Endothelial cell of coronary artery (primary cell): Measurements from ENCODE around the gene GYPE. TPM values are rescaled to one million over a fixed set of nuclear protein-coding genes. Genes with fewer than 3 reads are reported as not detected.

Experiments
- total RNA-seq: library from RNA; depleted of rRNA; stranded (reverse); fragments of >200 nt; gene quantifications from 2 replicates; pipeline ENCODE4 v1.2.3, GENCODE V29; 2014

GYPE gene
- total RNA-seq = 0.19 TPM in 1 of 2 replicates, not detected in the other

GRCh38 chr4:143905440-143905839, at the start of gene GYPE:
Gene GYPE (minus strand): TSS chr4:143905559. CDS start chr4:143905507, 52 bp downstream.

Other genes starting within 250 kb of the GYPE start
- under 0.01 TPM in 1 of 2 replicates, not detected in the other for gene FREM3, start 204.9 kb downstream of the GYPE start, total RNA-seq
- not detected in 2 replicates for gene GYPB, start 113.8 kb upstream of the GYPE start, total RNA-seq
- gene GYPA, start 235.2 kb upstream of the GYPE start, total RNA-seq = not detected in 2 replicates